Lung (tissue), 12 donors: ENCODE data around the gene ABHD16B. TPM values are rescaled to one million over a fixed set of nuclear protein-coding genes. Genes with fewer than 3 reads are reported as not detected.

Source experiments
- ATAC-seq: fragments of 200-7000 bp; cut with Tn5 transposase; one replicate; pipeline ENCODE4 v1.9.1; 2020; ENCODE audit warnings: moderate number of reproducible peaks; ENCODE audit not compliant: insufficient read depth, low FRiP score
- DNase-seq, 3 donors: peaks; one replicate each; pipeline ENCODE4 v3.0.0-alpha.2; 2013 to 2017
- H3K27ac ChIP-seq, 2 donors: one replicate each; pipeline ENCODE4 v1.5.1; 2013; ENCODE audit warnings: mild to moderate bottlenecking in 2 of 2, moderate library complexity in 2 of 2, control low read depth in 1 of 2, inconsistent platforms in 1 of 2, low read depth in 1 of 2, low read length in 1 of 2
- H3K27me3 ChIP-seq, 3 donors: one replicate each; pipeline ENCODE4 v1.5.1; 2013; ENCODE audit warnings: low read length in 2 of 3; ENCODE audit not compliant: control insufficient read depth in 3 of 3, insufficient read depth in 3 of 3
- H3K36me3 ChIP-seq, 4 donors: one replicate each; pipeline ENCODE4 v1.5.1; 2013; ENCODE audit warnings: low read length in 4 of 4, mild to moderate bottlenecking in 1 of 4, moderate library complexity in 1 of 4; ENCODE audit not compliant: control insufficient read depth in 4 of 4, insufficient read depth in 4 of 4
- H3K4me1 ChIP-seq, 5 donors: one replicate each; pipeline ENCODE4 v1.5.1; 2013; ENCODE audit warnings: low read length in 5 of 5, mild to moderate bottlenecking in 2 of 5, moderate library complexity in 1 of 5; ENCODE audit not compliant: control insufficient read depth in 5 of 5, insufficient read depth in 5 of 5
- H3K4me3 ChIP-seq: one replicate; pipeline ENCODE4 v1.5.1; 2013; ENCODE audit warnings: mild to moderate bottlenecking, control low read depth, moderate library complexity
- H3K9ac ChIP-seq, 2 donors: one replicate each; pipeline ENCODE4 v1.5.1; 2013; ENCODE audit warnings: low read length in 2 of 2, control low read depth in 1 of 2; ENCODE audit not compliant: insufficient read depth in 1 of 2
- H3K9me3 ChIP-seq, 4 donors: one replicate each; pipeline ENCODE4 v1.5.1; 2013; ENCODE audit warnings: low read length in 3 of 4, mild to moderate bottlenecking in 1 of 4, moderate library complexity in 1 of 4; ENCODE audit not compliant: control insufficient read depth in 4 of 4, insufficient read depth in 3 of 4
- WGBS, 2 donors: extraction: QIAGEN DNeasy Blood & Tissue Kit; methylation state at CpG; one replicate each; pipeline ENCODE4 v1.1.7; 2013; 5-methylcytosine and 5-hydroxymethylcytosine counted together
- polyA plus RNA-seq, 2 donors: library from polyadenylated mRNA; stranded (reverse); fragments of 200-250 nt; gene quantifications; one replicate each; pipeline ENCODE4 v1.2.1, GENCODE V29; 2013
- total RNA-seq, 2 donors: library from RNA; depleted of rRNA in 1 of 2; stranded (reverse); fragments of >200 nt in 1 of 2; gene quantifications; one replicate each; pipeline ENCODE4 v1.2.1, GENCODE V29; 2014 to 2021
- TF ChIP-seq, protein P1 (sequence below): IDR thresholded peaks from 2 replicates; pipeline ENCODE4 v1.5.1; 2012; ENCODE audit warnings: mild to moderate bottlenecking; ENCODE audit errors: control extremely low read depth, extremely low read depth
- donor health status: control.
- donor health status: control.
- donor health status: Bipolar disorder and iron deficiency.
- donor health status: healthy.
- donor health status: DM: yes; HTN: yes; CAD: no.

Gene ABHD16B
- total and polyA plus RNA-seq, 4 donors, result 0.89 to 1.5 TPM; not detected in 2

GRCh38 chr20:63881451-63882226, 20.3 kb downstream of the ABHD16B start:
- WGBS, 2 donors, result 91 to 93% methylated on average over 19 of the region's 19 CpGs
- DNase-seq (no peak), ATAC-seq (no peak)
- Histone ChIP-seq H3K9ac (no peak overlapping the region), H3K4me1 (no peaks in the 10 kb centered on the region), H3K9me3 (no peaks in the 10 kb centered on the region), H3K27me3 (no peaks in the 10 kb centered on the region), H3K27ac (no peak overlapping the region), H3K36me3 (peaks cover 4 to 64% (median 13%) of the 10 kb centered on the region in 4 donors), H3K4me3 (no peak overlapping the region)
- TF ChIP-seq, protein P1, sequence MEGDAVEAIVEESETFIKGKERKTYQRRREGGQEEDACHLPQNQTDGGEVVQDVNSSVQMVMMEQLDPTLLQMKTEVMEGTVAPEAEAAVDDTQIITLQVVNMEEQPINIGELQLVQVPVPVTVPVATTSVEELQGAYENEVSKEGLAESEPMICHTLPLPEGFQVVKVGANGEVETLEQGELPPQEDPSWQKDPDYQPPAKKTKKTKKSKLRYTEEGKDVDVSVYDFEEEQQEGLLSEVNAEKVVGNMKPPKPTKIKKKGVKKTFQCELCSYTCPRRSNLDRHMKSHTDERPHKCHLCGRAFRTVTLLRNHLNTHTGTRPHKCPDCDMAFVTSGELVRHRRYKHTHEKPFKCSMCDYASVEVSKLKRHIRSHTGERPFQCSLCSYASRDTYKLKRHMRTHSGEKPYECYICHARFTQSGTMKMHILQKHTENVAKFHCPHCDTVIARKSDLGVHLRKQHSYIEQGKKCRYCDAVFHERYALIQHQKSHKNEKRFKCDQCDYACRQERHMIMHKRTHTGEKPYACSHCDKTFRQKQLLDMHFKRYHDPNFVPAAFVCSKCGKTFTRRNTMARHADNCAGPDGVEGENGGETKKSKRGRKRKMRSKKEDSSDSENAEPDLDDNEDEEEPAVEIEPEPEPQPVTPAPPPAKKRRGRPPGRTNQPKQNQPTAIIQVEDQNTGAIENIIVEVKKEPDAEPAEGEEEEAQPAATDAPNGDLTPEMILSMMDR, result no peak

DNA sequence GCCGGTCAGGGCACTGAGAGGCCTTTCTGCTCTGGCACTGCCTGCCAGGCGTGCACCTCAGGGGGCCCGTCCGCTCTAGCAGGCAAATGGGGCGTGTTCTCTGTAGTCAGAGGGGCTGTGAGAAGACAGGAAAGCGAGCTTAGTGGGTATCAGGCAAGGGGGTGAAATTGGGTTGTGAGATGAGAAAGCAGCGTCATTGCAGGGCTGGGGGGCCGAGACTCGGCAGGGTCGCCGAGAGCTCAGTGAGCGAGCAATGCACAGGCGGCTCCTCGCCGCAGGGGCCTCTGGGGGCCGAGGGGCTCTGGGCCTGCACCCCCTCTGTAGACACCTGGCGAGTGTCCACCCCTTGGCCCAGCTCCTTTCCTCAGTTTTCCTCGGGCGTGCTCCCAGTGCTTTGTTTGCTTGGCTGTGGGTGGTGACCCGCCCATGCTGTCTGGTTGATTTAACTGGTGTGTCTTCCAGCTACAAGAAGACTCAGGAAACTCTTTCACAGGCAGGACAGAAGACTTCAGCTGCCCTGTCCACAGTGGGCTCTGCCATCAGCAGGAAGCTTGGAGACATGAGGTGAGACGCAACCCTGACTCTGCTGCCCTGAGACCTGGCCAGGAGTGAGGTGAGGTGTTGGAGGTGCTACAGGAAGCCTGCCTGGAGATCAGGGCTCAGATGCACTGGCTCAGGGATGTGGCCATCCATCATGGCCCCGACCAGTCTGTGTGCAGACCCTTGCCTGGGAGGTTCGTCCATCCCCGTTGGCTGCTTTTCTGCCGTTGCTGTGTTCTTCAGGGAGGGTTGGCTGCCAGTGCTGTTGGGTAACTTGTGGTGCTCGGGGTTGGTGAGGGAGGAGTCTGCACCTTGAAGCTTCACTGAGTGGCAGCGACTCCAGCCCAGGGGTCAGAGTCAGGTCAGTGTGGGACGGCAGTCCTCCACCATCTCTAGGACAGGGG, 21.2 kb downstream of the ABHD16B start:
- Histone ChIP-seq H3K4me3 (no peak overlapping the region), H3K9me3 (no peaks in the 10 kb centered on the region), H3K27me3 (no peaks in the 10 kb centered on the region), H3K4me1 (no peaks in the 10 kb centered on the region), H3K36me3 (peaks cover 2 to 68% (median 13%) of the 10 kb centered on the region in 4 donors), H3K27ac (no peak overlapping the region), H3K9ac (no peak overlapping the region)
- DNase-seq (no peak), ATAC-seq (no peak)
- 91 to 93% methylated on average over 28 of the region's 28 CpGs for WGBS, 2 donors
- TF ChIP-seq, protein P1, result no peak

DNA sequence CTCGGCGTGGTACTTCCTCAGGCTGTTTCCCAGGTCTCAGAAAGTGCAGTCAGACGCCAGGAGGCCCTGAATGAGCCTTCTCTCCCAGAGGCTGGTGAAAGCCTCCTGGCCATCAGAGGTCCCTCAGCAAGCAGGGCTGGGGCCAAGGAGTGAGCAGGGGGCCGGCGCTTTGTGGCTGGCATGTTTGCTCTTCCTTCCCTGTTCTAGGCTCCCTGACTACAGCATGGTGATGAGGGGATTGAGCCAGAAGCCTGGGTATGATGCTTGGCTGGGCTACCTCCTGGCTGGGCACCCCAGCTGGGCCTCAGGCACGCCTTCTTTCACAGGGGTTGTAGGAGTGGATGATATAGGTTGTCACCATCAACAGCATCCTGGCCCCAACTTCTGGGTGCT, 21.9 kb downstream of the ABHD16B start:
- no peaks in the 10 kb centered on the region for H3K9me3 ChIP-seq
- no peak for ATAC-seq
- 82 to 91% methylated on average over 6 of the region's 6 CpGs for WGBS, 2 donors
- TF ChIP-seq, protein P1, result no peak
- H3K4me3 ChIP-seq, result no peak overlapping the region
- DNase-seq, result no peak
- no peaks in the 10 kb centered on the region for H3K4me1 ChIP-seq
- H3K36me3 ChIP-seq, result peaks cover under 1 to 68% (median 8%) of the 10 kb centered on the region in 4 donors
- H3K27me3 ChIP-seq, result no peaks in the 10 kb centered on the region
- no peak overlapping the region for H3K27ac ChIP-seq
- H3K9ac ChIP-seq, result no peak overlapping the region
